Prostate gland (tissue), 2 donors: ENCODE data around the gene LRP11.
"Not testable (repeated sequence)": the region's sequence is repeated elsewhere in the genome, so short reads cannot be mapped to it uniquely, and the experiment has no call there.

Experiments used
- POLR2AphosphoS5 ChIP-seq: sonication (generic); formaldehyde crosslinking; IDR thresholded peaks from one replicate; pipeline ENCODE4 v1.6.1; 2017; ENCODE audit warnings: antibody characterized with exemption
- TF ChIP-seq, protein P1 (sequence below), 4 experiments: fragments of 200-600 bp in 2 of 4; fragments of 450-650 bp in 2 of 4; sonication (generic) in 2 of 4; IDR thresholded peaks; 1 replicate in 3 of 4; 2 replicates in 1 of 4; pipeline ENCODE4 v1.5.1; 2016 to 2019; ENCODE audit warnings: antibody characterized with exemption in 4 of 4, mild to moderate bottlenecking in 2 of 4, moderate library complexity in 2 of 4

DNA sequence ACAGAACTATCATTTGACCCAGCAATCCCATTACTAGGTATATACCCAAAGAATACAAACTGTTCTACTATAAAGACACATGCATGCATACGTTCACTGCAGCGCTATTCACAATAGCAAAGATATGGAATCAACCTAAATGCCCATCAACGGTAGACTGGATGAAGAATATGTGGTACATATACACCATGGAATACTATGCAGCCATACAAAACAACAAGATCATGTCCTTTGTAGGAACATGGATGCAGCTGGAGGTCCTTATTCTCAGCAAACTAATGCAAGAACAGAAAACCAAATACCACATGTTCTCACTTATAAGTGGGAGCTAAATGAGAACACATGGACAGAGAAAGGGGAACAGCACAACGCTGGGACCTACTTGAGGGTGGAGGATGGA is 15.8 kb downstream of the LRP11 start:
- not testable (repeated sequence) for TF ChIP-seq POLR2AphosphoS5
- TF ChIP-seq, protein P1, sequence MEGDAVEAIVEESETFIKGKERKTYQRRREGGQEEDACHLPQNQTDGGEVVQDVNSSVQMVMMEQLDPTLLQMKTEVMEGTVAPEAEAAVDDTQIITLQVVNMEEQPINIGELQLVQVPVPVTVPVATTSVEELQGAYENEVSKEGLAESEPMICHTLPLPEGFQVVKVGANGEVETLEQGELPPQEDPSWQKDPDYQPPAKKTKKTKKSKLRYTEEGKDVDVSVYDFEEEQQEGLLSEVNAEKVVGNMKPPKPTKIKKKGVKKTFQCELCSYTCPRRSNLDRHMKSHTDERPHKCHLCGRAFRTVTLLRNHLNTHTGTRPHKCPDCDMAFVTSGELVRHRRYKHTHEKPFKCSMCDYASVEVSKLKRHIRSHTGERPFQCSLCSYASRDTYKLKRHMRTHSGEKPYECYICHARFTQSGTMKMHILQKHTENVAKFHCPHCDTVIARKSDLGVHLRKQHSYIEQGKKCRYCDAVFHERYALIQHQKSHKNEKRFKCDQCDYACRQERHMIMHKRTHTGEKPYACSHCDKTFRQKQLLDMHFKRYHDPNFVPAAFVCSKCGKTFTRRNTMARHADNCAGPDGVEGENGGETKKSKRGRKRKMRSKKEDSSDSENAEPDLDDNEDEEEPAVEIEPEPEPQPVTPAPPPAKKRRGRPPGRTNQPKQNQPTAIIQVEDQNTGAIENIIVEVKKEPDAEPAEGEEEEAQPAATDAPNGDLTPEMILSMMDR (IDR thresholded peaks at IDR 0.05): not testable (repeated sequence)
